Measurements from ENCODE around the gene DUXB.

- TF ChIP-seq CTCF (IDR thresholded peaks at IDR 0.05) (no peak), POLR2A (IDR thresholded peaks at IDR 0.05) (no peak), EP300 (IDR thresholded peaks at IDR 0.05) (no peak)
Observed at GRCh38 chr16:75727221-75727620, 26.0 kb upstream of the DUXB start.
